CD4-positive, alpha-beta T cell (primary cell): ENCODE results near the gene C7orf25. TPM values are rescaled to one million over a fixed set of nuclear protein-coding genes. Genes with fewer than 3 reads are reported as not detected.

Source experiments
- ATAC-seq: fragments of 200-7000 bp; cut with Tn5 transposase; one replicate; pipeline ENCODE4 v1.10.0; 2022; ENCODE audit warnings: mild to moderate bottlenecking; ENCODE audit not compliant: poor library complexity
- CTCF ChIA-PET: fragments of 350-600 bp; sonication (Branson Sonifier 250); formaldehyde crosslinking; loops from one replicate; lab custom pipeline; 2021; ENCODE audit warnings: antibody characterized with exemption, inconsistent platforms; lab: Charles Lee
- POLR2A ChIA-PET: fragments of 350-600 bp; sonication (Branson Sonifier 250); formaldehyde crosslinking; loops from one replicate; lab custom pipeline; 2021; ENCODE audit warnings: antibody characterized with exemption, inconsistent platforms; lab: Charles Lee
- DNase-seq, 14 experiments: peaks; one replicate each; pipeline ENCODE4 v3.0.0-alpha.2; 2013 to 2020; ENCODE audit warnings: mixed read lengths in 2 of 14
- H3K27ac ChIP-seq, 2 donors: one replicate each; pipeline versions ENCODE4 v1.5.1 to v1.7.0; 2013; ENCODE audit warnings: low read length in 2 of 2, low read depth in 1 of 2, mild to moderate bottlenecking in 1 of 2
- H3K27me3 ChIP-seq, 2 experiments: 1 replicate in 1 of 2; 2 replicates in 1 of 2; pipeline versions ENCODE4 v1.6.1 to v1.7.0; 2013; ENCODE audit warnings: low read length in 2 of 2, control low read depth in 1 of 2, mild to moderate bottlenecking in 1 of 2, moderate library complexity in 1 of 2; ENCODE audit not compliant: insufficient read depth in 2 of 2, control insufficient read depth in 1 of 2
- H3K36me3 ChIP-seq: one replicate; pipeline ENCODE4 v1.6.1; 2013; ENCODE audit warnings: low read length, control low read depth; ENCODE audit not compliant: insufficient read depth
- H3K4me1 ChIP-seq: one replicate; pipeline ENCODE4 v1.6.1; 2013; ENCODE audit warnings: low read length, control low read depth; ENCODE audit not compliant: insufficient read depth
- H3K4me3 ChIP-seq: one replicate; pipeline ENCODE4 v1.5.1; 2013; ENCODE audit warnings: mild to moderate bottlenecking, low read length, moderate library complexity
- H3K9me3 ChIP-seq, 2 experiments: 1 replicate in 1 of 2; 2 replicates in 1 of 2; pipeline versions ENCODE4 v1.6.1 to v1.7.0; 2013; ENCODE audit warnings: low read length in 2 of 2, mild to moderate bottlenecking in 2 of 2, control low read depth in 1 of 2, moderate library complexity in 1 of 2; ENCODE audit not compliant: control insufficient read depth in 1 of 2, insufficient read depth in 1 of 2
- H3K27ac Mint-ChIP-seq: one replicate; pipeline ENCODE4 v1.8.0; 2020; ENCODE audit warnings: mixed read lengths
- H3K27me3 Mint-ChIP-seq: one replicate; pipeline ENCODE4 v1.8.0; 2021; ENCODE audit warnings: mixed read lengths
- H3K36me3 Mint-ChIP-seq: one replicate; pipeline ENCODE4 v1.8.0; 2021; ENCODE audit warnings: low read depth, mixed read lengths
- H3K4me1 Mint-ChIP-seq: one replicate; pipeline ENCODE4 v1.8.0; 2021; ENCODE audit warnings: low read depth, mixed read lengths
- H3K4me3 Mint-ChIP-seq: one replicate; pipeline ENCODE4 v1.8.0; 2020; ENCODE audit warnings: mild to moderate bottlenecking, mixed read lengths
- H3K9me3 Mint-ChIP-seq: one replicate; pipeline ENCODE4 v1.8.0; 2020; ENCODE audit warnings: mixed read lengths
- CTCF ChIP-seq: fragments of 200-600 bp; IDR thresholded peaks from one replicate; pipeline ENCODE4 v1.8.0; 2022; ENCODE audit warnings: antibody characterized with exemption, mild to moderate bottlenecking
- intact Hi-C, 2 experiments: fragments of 100-400 bp; cut with DNase I in 1 of 2; cut with micrococcal nuclease in 1 of 2; formaldehyde crosslinking; loops; one replicate each; pipeline versions ENCODE4 v1.15.1 to v1.9.0; 2023 to 2025; cut with DNase I, micrococcal nuclease
- total RNA-seq, 174 experiments: library from RNA in 2 of 174; stranded (reverse) in 2 of 174; gene quantifications; one replicate each; pipeline ENCODE4 v1.2.3 and lab custom pipeline; 2021 to 2026

Gene C7orf25
- total RNA-seq, 2 experiments from 2014 or later, result 2.1 to 3.7 TPM

DNA sequence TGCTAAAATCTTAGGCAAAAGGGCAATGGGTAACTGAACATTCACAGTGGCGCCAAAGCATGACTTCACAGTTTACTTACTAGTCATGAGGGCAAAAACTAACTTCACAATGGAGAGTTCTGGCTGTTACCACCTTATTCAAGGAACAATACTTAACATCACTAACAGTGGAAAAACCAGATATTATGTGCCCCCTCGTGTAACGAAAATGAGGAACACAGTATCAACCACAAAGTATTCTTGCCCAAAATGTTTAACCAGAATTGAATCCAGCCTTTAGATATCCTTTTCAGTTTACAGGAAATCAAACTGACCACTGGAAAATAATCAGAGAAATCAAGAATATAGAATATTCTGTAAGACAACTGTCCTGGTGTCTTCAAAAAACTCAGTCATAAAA, 9.5 kb downstream of the C7orf25 start:
- no peak overlapping the region for H3K27ac ChIP-seq
- no peak overlapping the region for H3K4me3 Mint-ChIP-seq

DNA sequence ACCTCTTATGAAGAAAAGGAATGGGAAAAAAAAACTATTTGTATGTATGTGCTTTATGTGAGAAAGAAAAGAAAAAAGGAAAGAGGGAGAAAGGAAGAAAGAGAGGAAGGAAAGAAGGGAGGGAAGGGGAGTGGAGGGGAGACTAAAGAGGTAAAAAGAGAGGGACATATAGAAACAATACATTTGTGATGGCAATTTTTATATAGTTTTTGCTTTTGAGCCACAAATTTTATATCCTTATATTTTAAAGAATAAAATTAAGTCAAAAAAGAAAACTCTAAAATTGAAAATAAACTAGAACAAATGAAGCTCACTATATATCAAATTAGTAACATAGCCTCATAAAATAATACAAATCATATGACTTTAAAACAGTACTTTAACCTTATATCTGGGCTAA, 11.0 kb downstream of the C7orf25 start:
- POLR2A ChIA-PET, result no interaction called here

More for the DNA sequence above, 9.5 kb downstream of the C7orf25 start:
- DNase-seq, result no peak
- H3K4me1 ChIP-seq, result no peaks in the 10 kb centered on the region
- POLR2A ChIA-PET, result no interaction called here
- intact Hi-C loops, result no loop called here
- Mint-ChIP-seq H3K27ac (no peak overlapping the region), H3K27me3 (no peaks in the 10 kb centered on the region), H3K36me3 (no peaks in the 10 kb centered on the region), H3K9me3 (peaks cover 2% of the 10 kb centered on the region), H3K4me1 (no peaks in the 10 kb centered on the region)
- H3K4me3 ChIP-seq, result no peak overlapping the region
- no peak for ATAC-seq
- H3K27me3 ChIP-seq, result no peaks in the 10 kb centered on the region
- no peaks in the 10 kb centered on the region for H3K9me3 ChIP-seq
- no peaks in the 10 kb centered on the region for H3K36me3 ChIP-seq
- CTCF ChIA-PET, result no interaction called here
- no peak for TF ChIP-seq CTCF

DNA sequence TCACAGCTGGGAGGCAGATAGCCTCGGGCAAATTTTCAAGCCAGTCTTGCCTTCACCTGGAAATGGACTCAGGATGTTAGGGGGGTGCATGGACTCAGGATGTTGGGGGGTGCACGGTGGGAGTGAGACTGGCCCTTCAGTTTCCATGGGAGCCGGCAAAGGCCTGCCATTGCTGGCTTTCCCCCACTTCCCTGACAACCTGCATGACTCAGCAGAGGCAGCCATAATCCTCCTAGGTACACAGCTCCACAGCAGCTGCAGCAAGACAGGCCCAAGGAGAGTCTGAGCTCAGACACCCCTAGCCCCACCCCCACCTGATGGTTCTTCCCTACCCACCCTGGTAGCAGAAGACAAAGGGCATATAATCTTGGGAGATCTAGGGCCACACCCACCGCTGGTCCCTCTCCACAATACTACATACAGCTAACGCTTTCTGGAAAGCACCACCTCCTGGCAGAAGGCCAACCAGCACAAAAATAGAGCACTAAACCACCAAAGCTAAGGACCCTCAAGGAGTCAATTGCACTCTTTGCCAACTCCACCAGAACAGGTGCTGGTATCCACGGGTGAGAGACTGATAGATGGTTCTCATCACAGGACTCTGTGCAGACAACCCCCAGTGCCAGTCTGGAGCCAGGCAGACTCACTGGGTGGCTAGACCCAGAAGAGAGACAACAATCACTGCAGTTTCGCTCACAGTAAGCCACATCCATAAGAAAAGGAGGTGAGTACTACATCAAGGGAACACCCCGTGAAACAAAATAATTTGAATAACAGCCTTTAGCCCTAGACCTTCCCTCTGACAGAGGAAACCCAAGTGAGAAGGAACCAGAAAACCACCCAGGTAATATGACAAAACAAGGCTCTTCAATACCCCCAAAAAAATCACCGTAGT, 18.3 kb downstream of the C7orf25 start:
- Mint-ChIP-seq H3K4me3 (no peak overlapping the region), H3K27ac (no peak overlapping the region), H3K27me3 (peaks cover 4% of the 10 kb centered on the region), H3K4me1 (peaks cover 8% of the 10 kb centered on the region), H3K36me3 (peaks cover 11% of the 10 kb centered on the region), H3K9me3 (peaks cover 7% of the 10 kb centered on the region)
- intact Hi-C loops, result no loop called here
- DNase-seq (no peak), ATAC-seq (no peak)
- H3K27ac ChIP-seq, result no peak overlapping the region
- TF ChIP-seq CTCF, result no peak
- peaks cover 7% of the 10 kb centered on the region for H3K4me1 ChIP-seq
- ChIA-PET CTCF (interaction anchor here (1.4 kb wide), 1 partner anchor 12 kb away, joined by 3 read pairs; no protein-coding TSS in a partner anchor), POLR2A (no interaction called here)
- no peaks in the 10 kb centered on the region for H3K36me3 ChIP-seq
- peaks cover 2 to 4% of the 10 kb centered on the region in 2 experiments for H3K9me3 ChIP-seq
- no peak overlapping the region for H3K4me3 ChIP-seq
- peaks cover 0 to 1% of the 10 kb centered on the region in 2 experiments for H3K27me3 ChIP-seq

More for the DNA sequence above, 11.0 kb downstream of the C7orf25 start:
- Mint-ChIP-seq H3K9me3 (peaks cover 5% of the 10 kb centered on the region), H3K4me1 (no peaks in the 10 kb centered on the region), H3K4me3 (no peak overlapping the region), H3K27ac (no peak overlapping the region), H3K27me3 (no peaks in the 10 kb centered on the region), H3K36me3 (no peaks in the 10 kb centered on the region)
- no peaks in the 10 kb centered on the region for H3K9me3 ChIP-seq
- no peak overlapping the region for H3K27ac ChIP-seq
- DNase-seq (no peak), ATAC-seq (no peak)
- no peaks in the 10 kb centered on the region for H3K36me3 ChIP-seq
- TF ChIP-seq CTCF, result no peak
- no peak overlapping the region for H3K4me3 ChIP-seq
- H3K4me1 ChIP-seq, result no peaks in the 10 kb centered on the region
- no peaks in the 10 kb centered on the region for H3K27me3 ChIP-seq
- intact Hi-C loops, result no loop called here
- CTCF ChIA-PET, result no interaction called here
